ENCODE results near the gene WBP1. TPM values are rescaled to one million over a fixed set of nuclear protein-coding genes. Genes with fewer than 3 reads are reported as not detected.

The WBP1 gene
- total and polyA plus RNA-seq, 2 donors (not counting 3 experiments of a cell fraction or from before 2014, with no cell fraction given) = 50.5 to 209 TPM

- ChIA-PET CTCF (interaction anchor here (0.7 to 1.9 kb wide), 7 partner anchors 11 to 112 kb away, joined by 3 to 10 read pairs (median 3); partner anchors contain the start of genes CCDC142, LOXL3, MRPL53 and TTC31), POLR2A (interaction anchor here (1.0 to 1.3 kb wide), 2 partner anchors 22 to 46 kb away, joined by 4 read pairs; partner anchors contain the start of genes DQX1 and WBP1)
- Histone ChIP-seq H4K20me1 (replicated peaks; ENCODE audit: control insufficient read depth, extremely low read depth, insufficient read depth, low read length) (no peaks in the 10 kb centered on the region), H3K27me3 (ENCODE audit: control insufficient read depth in 2 of 2, insufficient read depth in 2 of 2, low read length in 2 of 2) (peaks cover 15 to 29% of the 10 kb centered on the region in 2 experiments), H3K36me3 (ENCODE audit: control insufficient read depth in 2 of 2, extremely low read depth in 1 of 2, insufficient read depth in 2 of 2, low read length in 2 of 2) (peaks cover 0 to 4% of the 10 kb centered on the region in 2 experiments), H3K27ac (ENCODE audit: insufficient read depth, low read depth, low read length) (peak overlapping the region; percentile 59), H3K9me1 (replicated peaks; ENCODE audit: control insufficient read depth, extremely low read depth, insufficient read depth, low read length) (no peaks in the 10 kb centered on the region), H2AFZ (ENCODE audit: low read depth, low read length) (peak overlapping the region; percentile 41), H3K4me3 (replicated peaks in 1 of 3; ENCODE audit: insufficient read depth in 1 of 3, low read depth in 1 of 3, low read length in 3 of 3) (peak overlapping the region in 2 of 3 experiments; percentile 50 to 55), H3K4me1 (ENCODE audit: control insufficient read depth, extremely low read depth, insufficient read depth, low read length) (peaks cover 36% of the 10 kb centered on the region), H3K79me2 (ENCODE audit: control insufficient read depth, insufficient read depth, low read length) (peaks cover 4% of the 10 kb centered on the region), H3K9me3 (replicated peaks; ENCODE audit: control insufficient read depth, insufficient read depth, low read length) (no peaks in the 10 kb centered on the region), H3K4me2 (ENCODE audit: insufficient read depth, low read length) (peak overlapping the region; percentile 62), H3K9ac (replicated peaks; ENCODE audit: extremely low read depth, insufficient read depth, low read length) (peak overlapping the region; percentile 46)
- TSS peak; percentile 57 for BruUV-seq (replicated peaks)
- intact Hi-C loops (cut with micrococcal nuclease) (loop anchor here (1.0 to 5.0 kb wide), 2 partner anchors 20 to 149 kb away; partner anchors contain the start of genes SEMA4F and TTC31), dilution Hi-C loops (cut with MboI; ENCODE audit: extremely low pct_ligation_motif_present, low sequenced_read_pairs) (no loop called here)
- DNase-seq (ENCODE audit: low read depth, low spot score) (peak; percentile 22), FAIRE-seq (peak; percentile 38)
- TF ChIP-seq POLR2A (IDR thresholded peaks at IDR 0.05; ENCODE audit: low read depth, low read length) = no peak
- no peak for TF ChIP-seq FOS (IDR thresholded peaks at IDR 0.05; ENCODE audit: borderline replicate concordance, insufficient read depth, low read length)
- TF ChIP-seq GATA2 (IDR thresholded peaks at IDR 0.05; ENCODE audit: insufficient read depth, insufficient read length, low read depth, low read length) = no peak
- TF ChIP-seq MAX (IDR thresholded peaks at IDR 0.05; ENCODE audit: insufficient read depth, insufficient read length) = no peak
- no peak for TF ChIP-seq POLR2AphosphoS5 (IDR thresholded peaks at IDR 0.05; ENCODE audit: insufficient read depth, low read depth, low read length)
- no peak for TF ChIP-seq JUN (IDR thresholded peaks at IDR 0.05; ENCODE audit: borderline replicate concordance, insufficient read depth, insufficient read length, low read depth)
- no peak for TF ChIP-seq MYC (IDR thresholded peaks at IDR 0.05; ENCODE audit: low read depth, low read length)
- no peak for TF ChIP-seq CTCF (IDR thresholded peaks at IDR 0.05; ENCODE audit: extremely low read depth in 1 of 2, insufficient read depth in 1 of 2, low read depth in 1 of 2, low read length in 2 of 2)
- TF ChIP-seq EZH2 (IDR thresholded peaks at IDR 0.05; ENCODE audit: borderline replicate concordance, low read depth, low read length, severe bottlenecking) = no peak
These were observed 45.6 kb downstream of the WBP1 start for GRCh38 chr2:74503506-74504475.

Data from endothelial cell of umbilical vein (primary cell).